ENCODE results near the gene CLEC16A. TPM values are rescaled to one million over a fixed set of nuclear protein-coding genes. Genes with fewer than 3 reads are reported as not detected.

The CLEC16A gene
- polyA plus RNA-seq, 3 donors = 3.4 to 12.0 (median 5.8) TPM

GRCh38 chr16:11023262-11024039 lies 79.1 kb downstream of the CLEC16A start:
- Mint-ChIP-seq H3K9me3 (peaks cover 19 to 36% (median 24%) of the 10 kb centered on the region in 7 donors), H3K27ac (peak overlapping the region in 1 of 7 donors; percentile 61), H3K4me1 (no peaks in the 10 kb centered on the region), H3K27me3 (ENCODE audit: low read depth in 3 of 3) (peaks cover 0 to 6% (median 0%) of the 10 kb centered on the region in 3 donors), H3K36me3 (peaks cover 84 to 92% of the 10 kb centered on the region in 2 donors), H3K4me3 (no peak overlapping the region)
- WGBS (ENCODE audit: insufficient coverage) = 100% methylated on average over 1 of the region's 3 CpGs
- Histone ChIP-seq H4K20me1 (ENCODE audit: insufficient read depth, low read length) (no peaks in the 10 kb centered on the region), H3K4me2 (replicated peaks; ENCODE audit: extremely low read depth, low read length, poor library complexity, severe bottlenecking) (no peak overlapping the region), H3K27ac (ENCODE audit: low read depth in 1 of 2, low read length in 2 of 2) (no peak overlapping the region), H3K36me3 (replicated peaks in 1 of 2; ENCODE audit: control insufficient read depth in 1 of 2, insufficient read depth in 2 of 2, low read length in 2 of 2) (peaks cover 54 to 81% of the 10 kb centered on the region in 2 donors), H2AFZ (ENCODE audit: insufficient read depth, low read depth, low read length, poor library complexity, severe bottlenecking) (no peak overlapping the region), H3K27me3 (ENCODE audit: control insufficient read depth in 2 of 2, insufficient read depth in 2 of 2, low read length in 2 of 2) (no peaks in the 10 kb centered on the region), H3K4me3 (replicated peaks in 1 of 3; ENCODE audit: low read depth in 2 of 3, low read length in 3 of 3) (no peak overlapping the region), H3K9ac (ENCODE audit: insufficient read depth, low read length, poor library complexity, severe bottlenecking) (no peak overlapping the region), H3K4me1 (ENCODE audit: control insufficient read depth in 1 of 2, insufficient read depth in 2 of 2, low read length in 2 of 2) (no peaks in the 10 kb centered on the region), H3K9me3 (replicated peaks in 1 of 2; ENCODE audit: control insufficient read depth in 1 of 2, insufficient read depth in 1 of 2, low read length in 2 of 2) (peaks cover 13 to 25% of the 10 kb centered on the region in 2 donors), H3K79me2 (ENCODE audit: insufficient read depth, low read length) (no peaks in the 10 kb centered on the region)
- no peak for TF ChIP-seq CTCF (IDR thresholded peaks at IDR 0.05)
- no peak for DNase-seq
- intact Hi-C loops (cut with micrococcal nuclease) = no loop called here

GRCh38 chr16:11024333-11025053 lies 80.1 kb downstream of the CLEC16A start:
- TF ChIP-seq CTCF (IDR thresholded peaks at IDR 0.05) = no peak
- H3K27ac ChIP-seq (ENCODE audit: low read depth in 1 of 2, low read length in 2 of 2) = no peak overlapping the region
- Mint-ChIP-seq H3K9me3 (peaks cover 20 to 44% (median 26%) of the 10 kb centered on the region in 7 donors), H3K4me3 (no peak overlapping the region), H3K27me3 (ENCODE audit: low read depth in 3 of 3) (peaks cover 0 to 6% (median 1%) of the 10 kb centered on the region in 3 donors), H3K36me3 (peaks cover 87 to 96% of the 10 kb centered on the region in 2 donors), H3K4me1 (no peaks in the 10 kb centered on the region), H3K27ac (peak overlapping the region in 1 of 7 donors; percentile 3)
- no peaks in the 10 kb centered on the region for H4K20me1 ChIP-seq (ENCODE audit: insufficient read depth, low read length)
- H3K9ac ChIP-seq (ENCODE audit: insufficient read depth, low read length, poor library complexity, severe bottlenecking) = no peak overlapping the region
- H3K4me2 ChIP-seq (replicated peaks; ENCODE audit: extremely low read depth, low read length, poor library complexity, severe bottlenecking) = no peak overlapping the region
- no peak for DNase-seq
- 93% methylated on average over 9 of the region's 9 CpGs for WGBS (ENCODE audit: insufficient coverage)
- no peak overlapping the region for H3K4me3 ChIP-seq (replicated peaks in 1 of 3; ENCODE audit: low read depth in 2 of 3, low read length in 3 of 3)
- intact Hi-C loops (cut with micrococcal nuclease) = no loop called here
- no peaks in the 10 kb centered on the region for H3K27me3 ChIP-seq (ENCODE audit: control insufficient read depth in 2 of 2, insufficient read depth in 2 of 2, low read length in 2 of 2)
- H3K79me2 ChIP-seq (ENCODE audit: insufficient read depth, low read length) = no peaks in the 10 kb centered on the region
- no peak overlapping the region for H2AFZ ChIP-seq (ENCODE audit: insufficient read depth, low read depth, low read length, poor library complexity, severe bottlenecking)
- no peaks in the 10 kb centered on the region for H3K4me1 ChIP-seq (ENCODE audit: control insufficient read depth in 1 of 2, insufficient read depth in 2 of 2, low read length in 2 of 2)
- H3K9me3 ChIP-seq (replicated peaks in 1 of 2; ENCODE audit: control insufficient read depth in 1 of 2, insufficient read depth in 1 of 2, low read length in 2 of 2) = peaks cover 13 to 29% of the 10 kb centered on the region in 2 donors
- peaks cover 58 to 91% of the 10 kb centered on the region in 2 donors for H3K36me3 ChIP-seq (replicated peaks in 1 of 2; ENCODE audit: control insufficient read depth in 1 of 2, insufficient read depth in 2 of 2, low read length in 2 of 2)

All from CD14-positive monocyte (primary cell).